Choroid plexus epithelial cell (primary cell): ENCODE measurements around the gene MACROH2A1.

Experiments used
- DNase-seq: peaks from one replicate; pipeline ENCODE4 v3.0.0-alpha.2; 2010; ENCODE audit warnings: low read depth
- H3K4me3 ChIP-seq: 2 replicates; pipeline ENCODE4 v1.5.1; 2011; ENCODE audit warnings: low read depth, mild to moderate bottlenecking, control low read depth, low read length, moderate library complexity
- TF ChIP-seq, protein P1 (sequence below): conservative IDR thresholded peaks from 2 replicates; pipeline ENCODE4 v1.5.1; 2011; ENCODE audit warnings: low read depth, mild to moderate bottlenecking, control low read depth, inconsistent platforms, low read length, moderate library complexity

MACROH2A1 gene

DNA sequence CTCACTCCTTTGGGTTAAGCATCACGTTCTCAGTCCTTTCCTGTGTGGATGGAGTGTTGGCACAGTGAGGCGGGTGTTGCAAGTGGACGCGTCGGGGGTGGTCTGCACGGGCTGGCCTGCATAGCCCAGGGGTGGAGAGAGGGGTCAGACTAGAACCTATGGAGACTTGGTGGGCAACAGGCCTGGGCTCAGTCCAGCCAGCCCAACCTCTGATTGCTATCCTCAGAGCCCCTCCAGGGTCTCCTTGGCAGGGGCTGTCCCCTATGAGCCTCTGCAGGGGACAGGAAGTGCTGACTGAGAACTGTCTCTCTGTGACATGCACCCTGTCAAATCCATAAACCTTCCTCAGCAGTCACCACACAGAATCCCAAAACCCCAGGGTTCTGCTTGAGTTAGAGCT is 45.9 kb upstream of the MACROH2A1 start:
- TF ChIP-seq, protein P1, sequence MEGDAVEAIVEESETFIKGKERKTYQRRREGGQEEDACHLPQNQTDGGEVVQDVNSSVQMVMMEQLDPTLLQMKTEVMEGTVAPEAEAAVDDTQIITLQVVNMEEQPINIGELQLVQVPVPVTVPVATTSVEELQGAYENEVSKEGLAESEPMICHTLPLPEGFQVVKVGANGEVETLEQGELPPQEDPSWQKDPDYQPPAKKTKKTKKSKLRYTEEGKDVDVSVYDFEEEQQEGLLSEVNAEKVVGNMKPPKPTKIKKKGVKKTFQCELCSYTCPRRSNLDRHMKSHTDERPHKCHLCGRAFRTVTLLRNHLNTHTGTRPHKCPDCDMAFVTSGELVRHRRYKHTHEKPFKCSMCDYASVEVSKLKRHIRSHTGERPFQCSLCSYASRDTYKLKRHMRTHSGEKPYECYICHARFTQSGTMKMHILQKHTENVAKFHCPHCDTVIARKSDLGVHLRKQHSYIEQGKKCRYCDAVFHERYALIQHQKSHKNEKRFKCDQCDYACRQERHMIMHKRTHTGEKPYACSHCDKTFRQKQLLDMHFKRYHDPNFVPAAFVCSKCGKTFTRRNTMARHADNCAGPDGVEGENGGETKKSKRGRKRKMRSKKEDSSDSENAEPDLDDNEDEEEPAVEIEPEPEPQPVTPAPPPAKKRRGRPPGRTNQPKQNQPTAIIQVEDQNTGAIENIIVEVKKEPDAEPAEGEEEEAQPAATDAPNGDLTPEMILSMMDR: no peak
- no peak for DNase-seq
- no peak overlapping the region for H3K4me3 ChIP-seq

DNA sequence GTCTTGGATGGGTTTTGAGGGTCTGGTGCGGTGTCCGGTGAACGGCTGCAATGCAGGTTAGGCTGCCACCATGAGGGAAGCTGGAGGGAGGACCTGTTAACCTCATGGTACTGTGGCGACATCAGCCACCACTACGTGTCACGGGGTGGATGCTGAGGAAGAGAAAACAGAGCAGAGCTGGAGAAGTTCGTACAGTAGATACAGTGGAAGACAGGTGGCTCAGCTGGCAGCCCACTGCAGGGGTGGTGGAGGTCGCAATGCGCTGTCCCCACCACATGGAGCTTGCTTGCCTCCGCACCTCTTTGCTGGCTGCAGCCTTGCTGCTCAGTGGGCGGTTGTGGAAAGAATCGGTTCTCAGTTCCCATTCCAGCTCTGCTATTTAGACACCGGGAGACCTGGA is 45.3 kb upstream of the MACROH2A1 start:
- H3K4me3 ChIP-seq: no peak overlapping the region
- no peak for DNase-seq
- TF ChIP-seq, protein P1: no peak

DNA sequence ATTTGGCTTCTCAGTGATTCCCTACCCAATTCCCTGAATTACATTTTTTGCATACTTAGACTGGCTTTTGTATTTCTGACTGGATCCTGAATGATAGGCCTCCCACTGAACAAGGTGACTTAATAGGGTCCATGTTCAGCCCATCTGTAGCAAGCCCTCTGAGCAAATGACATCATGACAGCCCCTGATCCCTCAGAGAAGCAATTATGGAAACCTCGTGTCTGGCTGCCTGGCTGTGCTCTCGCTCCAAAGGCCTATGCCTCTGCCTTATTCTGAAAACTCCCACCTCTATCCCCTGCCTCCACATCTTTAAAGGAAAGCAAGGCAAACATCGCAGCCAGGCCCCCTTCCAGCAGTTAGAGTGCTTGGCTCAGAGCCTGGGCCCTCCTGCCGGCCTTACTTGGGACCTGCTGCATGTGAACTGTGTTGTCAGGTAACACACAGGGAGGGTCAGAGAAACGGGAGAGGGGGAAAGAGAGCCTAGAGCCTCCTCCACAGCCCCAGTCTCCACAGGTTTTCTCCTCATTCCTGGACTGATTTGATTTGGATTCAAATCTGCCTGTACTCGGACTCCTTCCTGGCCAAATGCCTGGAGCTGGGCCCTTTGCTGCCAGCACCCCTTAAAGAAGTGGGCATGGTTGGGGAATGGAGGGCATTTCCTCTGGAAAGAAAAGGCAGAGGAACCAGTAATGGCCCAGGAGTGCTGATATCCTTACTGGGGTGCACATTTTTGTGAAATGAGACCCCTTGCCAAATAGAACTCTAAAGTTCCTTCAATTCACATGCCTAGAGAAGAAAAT is 44.3 kb upstream of the MACROH2A1 start:
- TF ChIP-seq, protein P1: no peak
- no peak overlapping the region for H3K4me3 ChIP-seq
- DNase-seq: no peak

DNA sequence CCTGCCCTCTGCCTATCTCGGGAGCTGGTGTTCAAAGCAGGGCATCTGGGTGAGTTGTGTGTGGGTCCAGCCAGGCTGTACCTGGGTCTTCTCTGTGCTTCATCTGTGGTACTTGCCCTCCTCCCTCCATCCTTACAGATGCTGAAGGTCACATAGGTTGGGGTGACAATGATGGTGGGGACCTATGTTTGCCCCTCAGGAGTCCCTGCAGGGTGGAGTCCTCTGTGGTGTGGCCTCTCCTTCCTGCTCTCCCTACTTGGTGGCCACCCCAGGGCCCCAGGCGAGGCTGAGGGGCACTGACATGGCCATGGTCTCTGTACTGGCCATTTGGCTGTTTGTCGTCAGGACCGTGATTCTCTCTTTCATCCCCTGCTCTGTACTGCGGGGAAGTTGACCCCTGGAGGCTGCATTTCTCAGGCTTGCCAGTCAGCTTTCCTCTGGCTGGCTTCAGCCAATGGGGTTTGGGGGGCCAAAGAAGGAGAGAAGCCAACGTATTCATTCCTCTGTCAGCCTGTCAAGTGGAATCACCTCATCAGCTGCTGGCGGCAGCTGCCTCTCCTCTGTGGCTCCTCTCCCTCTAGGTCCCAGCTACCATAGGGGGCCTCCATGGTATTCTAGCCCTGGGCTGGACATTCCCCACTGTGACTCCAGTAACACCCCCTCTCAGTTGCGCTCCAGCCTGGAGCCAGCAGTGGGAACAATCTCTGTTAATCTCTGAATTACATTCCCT is 43.6 kb upstream of the MACROH2A1 start:
- TF ChIP-seq, protein P1: no peak
- H3K4me3 ChIP-seq: no peak overlapping the region
- no peak for DNase-seq

DNA sequence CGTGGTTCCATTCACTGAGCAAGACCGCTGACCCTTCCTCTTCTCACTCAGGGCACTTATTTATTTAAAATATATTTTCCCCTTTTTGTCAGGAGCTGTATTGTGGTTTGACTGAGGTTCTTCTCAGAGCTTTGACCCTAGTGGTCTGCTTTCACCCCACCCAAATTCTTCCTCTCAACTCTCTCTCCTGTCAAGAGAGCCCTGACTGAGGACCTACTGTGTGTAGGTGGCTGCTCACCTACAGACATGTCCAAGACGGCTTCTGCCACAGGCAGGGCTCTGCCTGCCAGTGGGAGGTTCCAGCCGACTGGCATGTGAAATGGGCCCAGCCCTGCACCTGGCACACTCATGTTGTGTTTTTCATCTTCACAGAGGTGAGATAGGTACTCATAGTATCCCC is 42.9 kb upstream of the MACROH2A1 start:
- H3K4me3 ChIP-seq: no peak overlapping the region
- no peak for DNase-seq
- TF ChIP-seq, protein P1: no peak

DNA sequence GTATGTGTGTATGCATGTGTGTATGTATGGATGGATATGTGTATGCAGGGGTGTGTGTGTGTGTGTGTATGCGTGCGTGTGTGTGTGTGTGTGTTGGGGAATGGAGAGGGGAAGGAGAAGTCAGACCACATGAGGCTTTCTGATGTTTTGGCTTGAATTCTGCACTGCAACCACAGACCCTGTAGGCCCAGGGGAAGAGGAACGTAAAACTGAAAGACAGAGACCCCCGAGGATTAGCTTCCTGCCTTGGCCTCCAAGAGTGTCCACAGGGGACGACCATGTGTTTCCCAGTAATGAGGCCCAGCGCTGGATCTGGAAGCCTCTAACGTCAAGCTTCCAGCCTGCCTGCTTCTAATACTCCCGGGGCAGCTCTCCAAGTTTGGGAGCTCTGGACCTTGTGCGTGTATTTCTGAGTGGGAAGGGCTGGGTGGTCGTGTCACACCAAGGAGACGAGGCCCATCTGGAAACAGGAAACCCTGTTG is 42.4 kb upstream of the MACROH2A1 start:
- no peak overlapping the region for H3K4me3 ChIP-seq
- TF ChIP-seq, protein P1: no peak
- no peak for DNase-seq

DNA sequence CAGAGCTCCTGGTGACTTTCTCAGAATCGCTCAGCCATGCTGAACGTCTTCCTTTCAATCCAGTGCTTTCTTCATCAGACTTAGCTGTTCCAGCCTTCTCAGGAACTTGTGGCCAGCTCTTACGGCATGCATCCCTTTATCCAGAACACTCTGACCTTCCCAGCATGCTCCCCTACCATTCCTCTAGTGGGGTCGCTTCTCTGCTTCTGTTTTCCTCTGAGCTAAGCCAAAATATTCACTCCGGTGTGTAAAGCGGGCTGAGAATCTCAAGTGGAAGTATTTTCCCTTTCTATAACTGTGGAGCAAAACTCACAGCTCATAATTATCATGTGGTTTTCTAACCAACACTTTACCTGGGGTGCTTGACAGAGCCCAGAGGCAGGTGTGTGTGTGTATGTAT is 41.9 kb upstream of the MACROH2A1 start:
- no peak overlapping the region for H3K4me3 ChIP-seq
- TF ChIP-seq, protein P1: no peak
- DNase-seq: no peak
